NCI-H2029 treated with DMSO at 0.1 percent for 48 hours (cell line): ENCODE data around the gene B3GAT2.

Source experiments
- DNase-seq: peaks from one replicate; lab custom pipeline; 2025; lab: John Stamatoyannopoulos, UW

Gene B3GAT2

GRCh38 chr6:70894001-70894400 lies 62.9 kb downstream of the B3GAT2 start:
- no peak for DNase-seq

- no peak for DNase-seq
Measured at GRCh38 chr6:70889270-70889669, 67.6 kb downstream of the B3GAT2 start.

GRCh38 chr6:70886661-70887060 lies 70.2 kb downstream of the B3GAT2 start:
- no peak for DNase-seq

GRCh38 chr6:70886071-70886470 lies 70.8 kb downstream of the B3GAT2 start:
- DNase-seq: no peak

- DNase-seq: peak; percentile 32
Measured at GRCh38 chr6:70884074-70884983, 72.5 kb downstream of the B3GAT2 start.

DNA sequence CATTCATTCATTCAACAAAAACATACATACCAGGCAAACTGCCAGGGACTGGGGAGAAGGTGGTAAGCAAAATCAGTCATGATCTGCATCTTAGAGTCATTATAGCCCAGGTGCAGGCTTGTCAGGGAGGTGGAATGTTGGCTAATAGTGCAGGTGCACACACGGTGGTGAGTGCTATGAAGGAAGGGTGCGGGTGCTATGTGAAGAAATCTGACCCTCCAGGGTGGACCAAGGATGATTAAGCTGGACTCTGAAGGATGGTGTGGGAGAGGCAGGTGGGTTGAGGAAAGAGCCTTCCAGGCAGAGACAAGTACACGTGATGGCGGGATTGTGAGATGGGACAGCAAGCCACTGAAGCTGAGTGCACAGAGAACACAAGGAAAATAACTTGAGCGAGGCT lies 77.4 kb downstream of the B3GAT2 start:
- DNase-seq: no peak

DNA sequence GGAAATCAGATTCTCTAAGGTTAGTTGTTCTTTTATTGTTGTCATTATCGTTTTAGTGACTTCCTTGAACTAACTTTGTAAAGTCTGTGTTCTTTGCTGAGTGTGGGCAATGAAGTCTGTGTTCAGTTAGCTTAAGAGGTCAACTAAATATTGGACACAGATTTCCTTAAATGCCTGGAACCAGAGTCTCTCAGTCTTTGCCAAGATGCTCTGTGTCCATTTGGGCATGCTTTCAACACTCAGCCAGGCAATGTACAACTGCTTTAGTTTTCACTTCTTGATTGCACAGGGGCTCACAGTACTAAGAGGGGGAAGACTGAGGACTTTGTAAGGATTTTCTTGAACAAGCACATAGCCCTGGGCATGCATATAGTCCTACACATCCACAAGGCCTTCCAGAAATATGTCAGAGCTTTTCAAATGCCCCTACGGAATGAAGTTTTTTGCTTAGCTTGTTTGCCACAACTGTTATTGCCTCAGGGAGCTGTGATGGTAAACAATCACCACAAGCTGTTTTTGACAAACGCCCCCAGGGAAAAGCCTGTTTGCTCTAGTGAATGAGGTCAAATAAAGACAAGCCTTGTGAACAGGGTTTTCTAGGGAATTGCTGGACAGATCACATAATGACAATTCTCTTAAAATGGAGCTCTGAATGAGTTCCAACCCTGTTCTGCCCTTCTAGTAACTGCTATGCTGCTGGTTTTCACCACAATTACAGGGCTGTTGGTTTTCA lies 82.5 kb downstream of the B3GAT2 start:
- no peak for DNase-seq

DNA sequence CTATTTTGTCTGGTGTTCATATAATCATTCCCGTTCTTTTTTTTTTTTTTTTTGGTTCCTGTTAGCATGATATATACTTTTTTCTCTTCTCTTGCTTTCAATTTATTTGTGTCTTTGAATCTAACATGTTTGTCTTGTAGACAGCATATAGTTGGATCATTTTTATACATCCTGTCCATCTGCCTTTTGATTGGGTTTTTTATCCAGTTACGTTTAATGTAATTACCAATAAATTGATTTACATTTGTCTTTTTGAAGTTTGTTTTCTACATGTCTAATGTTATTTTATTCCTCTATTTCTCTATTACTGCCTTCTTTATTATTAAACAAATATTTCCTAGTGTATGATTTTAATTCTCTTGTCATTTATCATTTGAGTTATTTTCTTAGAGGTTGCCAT lies 84.4 kb downstream of the B3GAT2 start:
- no peak for DNase-seq

DNA sequence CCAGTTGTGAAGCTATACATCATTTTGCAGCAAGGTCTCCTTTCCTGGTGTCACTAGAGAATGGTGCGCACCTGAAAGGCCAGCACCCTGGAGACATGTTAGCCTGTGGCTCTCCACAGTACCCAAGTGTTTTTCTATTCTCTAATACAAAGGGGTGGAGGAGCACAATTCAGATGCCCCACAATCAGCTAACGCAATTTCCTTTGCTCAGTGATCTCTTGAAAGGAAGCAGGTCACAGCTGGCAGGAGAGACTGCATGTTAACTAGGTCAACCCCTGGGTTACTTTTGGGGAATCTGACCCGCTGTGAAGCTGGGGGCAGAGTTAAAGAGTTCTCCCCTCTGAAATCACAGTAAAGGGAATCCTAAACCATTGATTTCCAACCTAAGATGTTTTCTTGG lies 92.5 kb downstream of the B3GAT2 start:
- DNase-seq: no peak

- DNase-seq: no peak
Measured at GRCh38 chr6:70863343-70863742, 93.5 kb downstream of the B3GAT2 start.

- no peak for DNase-seq
Measured at GRCh38 chr6:70860920-70861319, 95.9 kb downstream of the B3GAT2 start.

- DNase-seq: no peak
Measured at GRCh38 chr6:70860045-70860444, 96.8 kb downstream of the B3GAT2 start.

DNA sequence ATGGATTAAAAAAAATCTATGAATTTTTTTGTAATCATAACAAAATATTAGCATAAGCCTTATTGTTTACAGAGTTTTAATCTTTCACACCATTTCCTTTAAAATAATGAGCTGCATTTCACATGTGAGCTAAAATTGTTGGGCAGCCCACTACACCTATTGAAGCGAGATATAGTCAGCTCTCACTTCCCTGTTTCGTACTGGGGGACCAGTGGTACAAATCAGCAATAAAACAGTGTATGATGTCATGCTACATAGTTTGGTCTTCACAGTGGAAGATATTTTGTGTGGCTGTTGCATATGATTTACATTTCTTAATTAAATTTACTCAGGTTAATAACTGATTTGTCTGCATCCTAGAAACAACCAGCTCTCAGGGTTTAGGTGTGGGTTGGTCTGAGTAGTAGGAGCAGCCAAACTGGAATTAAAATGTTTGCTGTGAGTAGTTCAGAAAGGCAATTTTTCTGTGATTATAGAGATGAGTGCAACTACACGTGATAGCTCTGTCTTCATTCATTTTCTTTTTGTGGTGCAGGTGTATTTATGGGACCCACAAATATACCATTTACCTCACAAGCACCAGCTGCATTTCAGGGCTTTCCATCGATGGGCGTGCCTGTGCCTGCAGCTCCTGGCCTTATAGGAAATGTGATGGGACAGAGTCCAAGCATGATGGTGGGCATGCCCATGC lies 99.3 kb downstream of the B3GAT2 start:
- DNase-seq: no peak

DNA sequence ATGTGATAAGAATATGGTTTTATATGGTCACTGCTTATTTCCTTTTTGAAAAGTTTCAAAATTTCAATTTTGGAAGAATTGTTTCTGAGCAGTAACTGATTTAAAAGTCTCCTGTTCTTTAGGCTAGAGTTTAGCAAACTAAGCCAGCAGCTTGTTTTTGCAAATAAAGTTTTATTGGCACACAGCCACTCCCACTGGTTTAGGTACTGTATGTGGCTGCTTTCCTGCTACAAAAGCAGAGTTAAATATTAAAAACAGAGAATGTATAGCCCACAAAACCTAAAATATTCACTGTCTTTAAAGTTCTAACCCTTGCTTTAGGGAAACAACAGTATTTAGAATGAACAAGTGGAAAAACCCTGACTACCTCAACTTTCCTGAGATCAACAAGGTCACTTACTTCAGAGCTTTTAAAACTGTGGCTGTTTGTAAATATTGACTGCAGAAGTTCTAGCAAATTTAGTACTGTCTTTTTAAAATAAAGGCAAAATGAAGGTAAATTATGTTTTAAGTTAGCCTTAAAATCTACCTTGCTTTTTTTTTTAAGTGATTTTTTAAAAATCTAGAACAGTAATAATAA lies 104.1 kb downstream of the B3GAT2 start:
- no peak for DNase-seq

- DNase-seq: no peak
Measured at GRCh38 chr6:70849348-70850069, 107.4 kb downstream of the B3GAT2 start.

DNA sequence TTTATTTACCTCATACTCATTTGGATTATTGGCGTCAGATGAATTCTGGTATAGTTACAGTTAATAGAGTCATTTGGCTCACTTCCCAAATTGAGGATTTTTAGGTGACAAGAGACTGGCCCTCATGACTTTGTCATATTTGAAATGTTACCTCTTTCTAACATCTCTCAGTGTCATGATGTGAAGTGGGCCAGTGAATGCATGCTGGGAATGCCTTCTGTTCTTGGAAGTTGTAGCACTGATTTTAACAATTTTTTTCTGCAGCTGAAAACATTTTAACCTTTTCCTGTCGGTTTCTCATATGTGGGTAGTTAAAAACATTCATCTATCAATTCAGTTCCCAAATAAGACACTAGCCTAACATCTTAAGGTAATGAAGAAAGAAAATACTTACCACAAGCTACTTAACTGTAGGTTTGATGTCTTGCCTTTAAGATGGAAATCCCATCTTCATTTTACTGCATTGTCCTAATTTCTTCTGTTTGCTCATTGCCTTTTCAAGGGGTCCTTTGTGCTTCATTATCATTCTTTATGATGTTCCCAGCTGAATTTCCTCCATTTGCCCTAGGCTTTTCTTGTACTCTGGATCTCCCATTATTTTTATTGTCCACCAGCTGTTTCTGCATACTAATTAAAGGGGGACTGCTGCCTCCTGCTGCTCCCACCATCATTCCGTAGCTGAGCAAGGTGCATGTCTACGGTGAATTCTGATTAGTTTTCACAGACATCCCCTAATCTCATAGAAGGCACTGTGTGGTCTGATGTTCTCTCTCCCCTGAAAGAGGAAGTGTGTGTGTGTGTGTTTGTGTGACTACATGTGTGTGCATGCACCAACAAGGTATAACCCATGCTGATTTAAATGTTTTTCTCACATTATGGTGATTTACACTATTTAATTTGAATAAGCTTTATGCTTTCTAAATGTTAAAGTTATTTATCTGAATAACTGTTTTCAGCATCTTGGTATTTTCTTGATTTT lies 109.5 kb downstream of the B3GAT2 start:
- no peak for DNase-seq

GRCh38 chr6:70846207-70846835 lies 110.5 kb downstream of the B3GAT2 start:
- no peak for DNase-seq

GRCh38 chr6:70844301-70844700 lies 112.6 kb downstream of the B3GAT2 start:
- DNase-seq: no peak

- no peak for DNase-seq
Measured at GRCh38 chr6:70843328-70843918, 113.4 kb downstream of the B3GAT2 start.

- DNase-seq: no peak
Measured at GRCh38 chr6:70842541-70842940, 114.3 kb downstream of the B3GAT2 start.
